Activated naive CD4-positive, alpha-beta T cell treated with anti-CD3 and anti-CD28 coated beads for 36 hours (primary cell): ENCODE results near the gene ZMIZ1. TPM values are rescaled to one million over a fixed set of nuclear protein-coding genes. Genes with fewer than 3 reads are reported as not detected.

ENCODE experiments used
- CTCF ChIA-PET: fragments of 350-600 bp; sonication (Branson Sonifier 250); formaldehyde crosslinking; loops from one replicate; lab custom pipeline; 2021; ENCODE audit warnings: antibody characterized with exemption; lab: Charles Lee
- DNase-seq: peaks from one replicate; pipeline ENCODE4 v3.0.0-alpha.2; 2020
- H3K27ac Mint-ChIP-seq: one replicate; pipeline ENCODE4 v1.8.0; 2021; ENCODE audit warnings: mild to moderate bottlenecking, mixed read lengths
- H3K27me3 Mint-ChIP-seq: one replicate; pipeline ENCODE4 v1.8.0; 2021; ENCODE audit warnings: low read depth, mixed read lengths
- H3K36me3 Mint-ChIP-seq: one replicate; pipeline ENCODE4 v1.8.0; 2021; ENCODE audit warnings: low read depth, mixed read lengths
- H3K4me1 Mint-ChIP-seq: one replicate; pipeline ENCODE4 v1.8.0; 2021; ENCODE audit warnings: low read depth, mixed read lengths
- H3K4me3 Mint-ChIP-seq: one replicate; pipeline ENCODE4 v1.8.0; 2021; ENCODE audit warnings: mild to moderate bottlenecking, moderate library complexity, mixed read lengths
- H3K9me3 Mint-ChIP-seq: one replicate; pipeline ENCODE4 v1.8.0; 2021; ENCODE audit warnings: mixed read lengths
- intact Hi-C: fragments of 100-400 bp; cut with micrococcal nuclease; formaldehyde crosslinking; loops from one replicate; pipeline ENCODE4 v1.15.1; 2023
- total RNA-seq, 2 experiments: library from RNA; stranded (reverse); gene quantifications; one replicate each; pipeline ENCODE4 v1.2.3, GENCODE V29; 2021

Gene ZMIZ1
- total RNA-seq, 2 experiments from 2014 or later, result 15.6 to 18.3 TPM

DNA sequence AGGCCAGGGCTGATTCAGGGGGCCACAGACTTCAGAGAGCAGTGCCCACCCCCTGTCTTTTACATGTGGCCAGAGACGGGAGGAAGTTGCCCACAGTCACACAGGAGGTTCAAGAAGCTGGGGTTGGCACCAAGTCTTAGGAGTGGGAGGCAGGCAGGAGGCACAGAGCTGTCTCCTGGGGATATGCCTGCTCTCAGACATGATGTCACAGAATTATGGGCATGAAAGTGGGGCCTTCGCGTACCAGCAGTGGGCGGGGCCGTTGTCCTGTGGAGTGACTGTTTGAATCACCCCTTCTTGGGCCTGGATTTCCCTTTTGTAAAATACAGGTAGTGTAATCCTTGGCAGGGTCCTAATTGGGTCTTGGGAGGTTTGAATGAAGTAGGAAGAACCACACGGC, 197.3 kb downstream of the ZMIZ1 start:
- Mint-ChIP-seq H3K4me1 (peaks cover 10% of the 10 kb centered on the region), H3K36me3 (no peaks in the 10 kb centered on the region), H3K27me3 (no peaks in the 10 kb centered on the region), H3K4me3 (no peak overlapping the region), H3K9me3 (no peaks in the 10 kb centered on the region), H3K27ac (no peak overlapping the region)
- DNase-seq, result peak; percentile 55
- intact Hi-C loops, result loop anchor here (5.0 kb wide), 1 partner anchor 69 kb away; no protein-coding TSS in a partner anchor
- CTCF ChIA-PET, result no interaction called here

DNA sequence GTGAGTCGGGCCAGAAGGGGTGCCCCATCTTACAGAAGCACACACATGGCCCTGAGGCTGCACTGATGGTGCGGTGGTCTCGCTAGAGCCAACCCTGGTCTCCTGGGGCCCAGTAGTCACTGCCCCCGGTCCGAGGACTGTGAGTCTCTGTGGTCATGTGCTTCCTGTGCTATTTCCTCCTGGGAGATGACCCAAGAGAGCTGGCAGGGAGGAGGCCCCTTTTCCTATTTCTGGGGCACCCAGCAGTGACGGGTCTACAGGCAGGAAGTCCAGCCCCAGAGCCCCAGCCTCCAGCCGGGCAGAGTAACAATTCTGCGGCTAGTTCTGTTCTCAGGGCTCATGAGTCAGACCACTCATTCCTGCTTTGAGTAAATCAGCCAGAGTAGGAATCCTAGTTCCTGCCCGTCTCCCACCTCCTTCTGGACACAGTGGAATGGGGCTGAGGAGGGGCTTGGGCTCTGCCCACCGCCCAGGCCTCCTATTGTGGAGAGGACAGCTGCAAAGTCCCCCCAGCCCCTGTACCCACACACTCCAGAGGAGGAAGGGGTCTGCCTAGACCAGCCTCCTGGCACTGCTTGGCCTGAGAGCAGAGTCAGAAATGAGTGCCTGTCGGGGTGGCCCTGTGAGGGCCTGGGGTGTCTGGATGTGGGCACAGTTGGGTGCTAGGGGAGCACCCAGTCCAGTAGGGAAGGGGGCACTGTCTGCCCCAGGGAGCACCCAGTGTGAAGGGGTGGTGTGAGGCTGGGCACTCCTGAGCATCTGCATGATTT, 198.0 kb downstream of the ZMIZ1 start:
- Mint-ChIP-seq H3K4me1 (peaks cover 10% of the 10 kb centered on the region), H3K4me3 (no peak overlapping the region), H3K27me3 (no peaks in the 10 kb centered on the region), H3K36me3 (no peaks in the 10 kb centered on the region), H3K27ac (no peak overlapping the region), H3K9me3 (no peaks in the 10 kb centered on the region)
- CTCF ChIA-PET, result interaction anchor here (1.0 kb wide), 1 partner anchor 64 kb away, joined by 4 read pairs; no protein-coding TSS in a partner anchor
- intact Hi-C loops, result loop anchor here (5.0 kb wide), 1 partner anchor 69 kb away; no protein-coding TSS in a partner anchor
- no peak for DNase-seq

DNA sequence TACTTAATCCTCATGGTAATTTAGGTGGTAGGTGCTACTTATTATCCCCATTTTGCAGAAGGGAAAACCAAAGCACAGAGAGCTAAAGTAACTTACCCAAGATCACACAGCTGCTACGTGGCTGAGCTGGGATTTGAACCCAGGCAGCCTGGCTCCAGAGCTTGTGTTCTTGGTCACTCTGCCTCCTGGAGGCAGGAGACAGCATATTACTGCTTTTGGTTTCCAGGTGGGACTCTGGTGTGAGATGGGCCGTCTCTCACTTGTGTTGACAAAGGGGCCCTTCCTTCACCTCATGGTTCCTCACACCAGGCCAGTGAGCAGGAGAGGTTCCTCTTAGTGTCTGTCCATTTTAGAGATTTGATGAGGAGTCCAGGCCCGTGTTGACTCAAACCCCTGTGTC, 198.7 kb downstream of the ZMIZ1 start:
- CTCF ChIA-PET, result interaction anchor here (1.0 kb wide), 1 partner anchor 64 kb away, joined by 4 read pairs; no protein-coding TSS in a partner anchor
- Mint-ChIP-seq H3K4me3 (no peak overlapping the region), H3K36me3 (no peaks in the 10 kb centered on the region), H3K27ac (no peak overlapping the region), H3K4me1 (peaks cover 10% of the 10 kb centered on the region), H3K27me3 (no peaks in the 10 kb centered on the region), H3K9me3 (no peaks in the 10 kb centered on the region)
- intact Hi-C loops, result loop anchor here (5.0 kb wide), 1 partner anchor 70 kb away; no protein-coding TSS in a partner anchor
- DNase-seq, result no peak

DNA sequence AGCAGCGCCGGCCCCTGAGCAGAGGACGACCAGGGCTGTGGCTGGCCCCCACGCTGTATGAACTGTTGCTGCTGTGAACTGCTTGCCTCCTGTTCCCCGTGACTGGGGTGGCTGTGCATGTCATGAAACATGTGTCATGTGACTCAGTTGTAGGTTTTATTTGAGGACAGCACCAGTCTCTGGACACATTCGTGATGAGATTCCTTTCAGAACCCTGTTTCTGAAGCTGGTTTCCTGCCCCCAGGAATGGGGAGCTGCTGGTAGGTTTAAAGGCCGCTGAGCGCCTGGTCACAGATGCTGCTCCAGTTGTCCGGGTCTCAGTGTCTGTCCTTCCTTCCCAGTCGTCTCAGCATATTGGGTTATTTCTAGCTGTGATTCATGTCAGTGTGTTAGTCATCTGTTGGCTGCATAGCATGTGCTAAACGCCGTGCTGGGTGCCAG, 199.4 kb downstream of the ZMIZ1 start:
- DNase-seq, result no peak
- Mint-ChIP-seq H3K27me3 (no peaks in the 10 kb centered on the region), H3K4me3 (no peak overlapping the region), H3K27ac (no peak overlapping the region), H3K36me3 (no peaks in the 10 kb centered on the region), H3K9me3 (no peaks in the 10 kb centered on the region), H3K4me1 (peaks cover 10% of the 10 kb centered on the region)
- CTCF ChIA-PET, result interaction anchor here (1.0 kb wide), 1 partner anchor 76 kb away, joined by 4 read pairs; no protein-coding TSS in a partner anchor
- intact Hi-C loops, result loop anchor here (5.0 kb wide), 1 partner anchor 71 kb away; no protein-coding TSS in a partner anchor

DNA sequence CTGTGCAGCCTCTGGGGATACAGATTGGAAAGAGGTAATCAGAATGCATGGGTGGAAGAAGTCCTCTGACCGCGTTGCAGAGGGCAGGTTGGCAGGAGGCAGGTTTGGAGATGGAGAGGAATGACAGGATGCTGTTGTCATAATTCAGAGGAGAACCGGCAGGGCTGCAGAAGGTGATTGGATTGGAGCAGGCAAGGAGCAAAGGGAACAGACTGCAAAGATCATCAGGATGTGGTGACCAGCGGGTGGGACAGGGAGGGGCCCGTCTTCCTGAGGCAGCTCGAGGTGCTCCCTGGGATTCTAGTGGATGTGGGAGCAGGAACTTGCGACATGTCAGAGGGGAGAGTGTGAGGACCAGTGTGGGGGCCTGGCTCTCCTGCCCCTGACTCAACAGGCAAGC, 200.0 kb downstream of the ZMIZ1 start:
- CTCF ChIA-PET, result interaction anchor here (1.0 kb wide), 1 partner anchor 76 kb away, joined by 4 read pairs; no protein-coding TSS in a partner anchor

DNA sequence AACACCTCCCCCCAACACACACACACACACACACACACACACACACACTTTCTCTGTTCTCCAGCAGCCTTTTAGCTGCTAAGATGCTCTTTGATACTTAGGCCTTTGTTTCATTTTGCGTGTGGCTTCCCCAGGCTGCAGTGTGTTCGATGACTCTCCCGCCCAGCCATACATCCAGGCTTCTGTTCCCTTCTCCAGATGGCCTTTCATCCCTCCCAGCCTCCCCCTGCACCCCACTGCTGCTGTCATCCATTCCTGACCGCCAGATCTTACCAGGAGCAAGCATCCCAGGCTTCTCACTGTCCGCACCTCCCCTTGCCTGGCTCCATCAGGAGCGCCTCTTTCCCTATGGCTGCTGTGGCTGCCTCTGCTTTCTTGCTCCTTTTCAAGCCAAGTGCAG, 200.7 kb downstream of the ZMIZ1 start:
- H3K4me1 Mint-ChIP-seq, result peaks cover 10% of the 10 kb centered on the region
- no peaks in the 10 kb centered on the region for H3K9me3 Mint-ChIP-seq
- H3K27me3 Mint-ChIP-seq, result no peaks in the 10 kb centered on the region
- no peak overlapping the region for H3K27ac Mint-ChIP-seq
- intact Hi-C loops, result loop anchor here (5.0 kb wide), 1 partner anchor 72 kb away; no protein-coding TSS in a partner anchor
- DNase-seq, result no peak
- CTCF ChIA-PET, result no interaction called here
- H3K4me3 Mint-ChIP-seq, result no peak overlapping the region
- H3K36me3 Mint-ChIP-seq, result no peaks in the 10 kb centered on the region

More for the DNA sequence above, 200.0 kb downstream of the ZMIZ1 start:
- no peak for DNase-seq
- Mint-ChIP-seq H3K36me3 (no peaks in the 10 kb centered on the region), H3K27ac (no peak overlapping the region), H3K4me3 (no peak overlapping the region), H3K9me3 (no peaks in the 10 kb centered on the region), H3K4me1 (peaks cover 10% of the 10 kb centered on the region), H3K27me3 (no peaks in the 10 kb centered on the region)
- intact Hi-C loops, result loop anchor here (5.0 kb wide), 1 partner anchor 71 kb away; no protein-coding TSS in a partner anchor

DNA sequence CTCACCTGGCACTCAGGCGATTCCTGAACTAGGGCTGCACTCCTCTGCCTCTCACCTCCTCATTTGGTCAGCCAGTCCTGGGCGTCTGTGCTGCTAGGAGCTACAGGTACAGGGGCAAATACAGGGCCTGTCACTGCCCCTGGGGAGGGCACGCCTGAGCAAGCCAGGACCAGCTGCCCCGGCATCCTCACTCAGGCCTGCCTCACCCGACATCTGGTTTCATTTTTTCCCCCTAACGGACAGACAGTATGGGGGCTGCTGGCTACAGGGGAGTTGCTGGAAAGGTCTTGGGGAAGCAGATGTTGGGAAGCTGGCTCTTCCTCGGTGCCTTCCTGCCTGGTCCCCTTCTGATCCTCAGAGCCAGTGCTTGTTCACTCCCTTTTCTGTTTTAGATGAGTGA, 201.2 kb downstream of the ZMIZ1 start:
- intact Hi-C loops, result loop anchor here (5.0 kb wide), 1 partner anchor 73 kb away; no protein-coding TSS in a partner anchor
- CTCF ChIA-PET, result no interaction called here
- H3K4me3 Mint-ChIP-seq, result no peak overlapping the region
- DNase-seq, result no peak
- no peaks in the 10 kb centered on the region for H3K27me3 Mint-ChIP-seq
- peaks cover 10% of the 10 kb centered on the region for H3K4me1 Mint-ChIP-seq
- no peaks in the 10 kb centered on the region for H3K36me3 Mint-ChIP-seq
- no peaks in the 10 kb centered on the region for H3K9me3 Mint-ChIP-seq
- H3K27ac Mint-ChIP-seq, result no peak overlapping the region

DNA sequence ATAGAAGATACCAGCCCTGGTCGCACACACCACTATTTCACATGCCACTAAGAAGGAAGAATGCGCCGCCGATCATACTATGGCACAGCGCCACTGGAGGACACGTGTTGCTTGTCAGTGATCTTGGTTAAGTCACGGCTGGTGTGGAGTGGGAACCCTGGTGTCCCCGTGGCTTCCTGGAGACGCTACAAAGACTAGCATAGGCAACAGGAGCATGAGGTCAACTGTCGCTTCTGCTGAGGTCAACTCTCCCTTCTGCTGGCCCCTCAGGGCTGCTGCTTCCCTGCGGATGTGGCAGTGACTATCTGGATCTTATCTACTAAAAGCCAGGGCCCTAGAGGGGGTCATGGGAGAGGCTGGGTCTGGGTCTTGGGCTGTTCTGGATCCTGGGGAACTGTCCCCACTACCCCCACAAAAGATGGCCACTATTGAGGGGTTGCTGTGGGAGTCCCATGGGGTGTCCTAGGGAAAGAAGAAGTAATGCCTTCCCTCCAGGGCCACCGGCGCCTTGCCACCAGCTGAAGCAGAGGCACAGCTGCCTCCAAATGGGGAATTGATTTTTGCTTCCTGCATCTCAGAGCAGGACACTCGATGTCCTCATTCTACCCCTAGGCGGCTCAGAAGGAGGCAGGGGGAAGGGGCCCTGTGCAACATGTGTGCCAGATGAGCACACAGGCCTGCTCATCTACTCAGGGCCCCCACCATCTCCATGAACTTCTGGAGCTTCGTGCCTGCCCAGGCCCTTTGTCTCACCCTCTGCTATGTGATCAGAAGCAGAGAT, 201.9 kb downstream of the ZMIZ1 start:
- H3K4me1 Mint-ChIP-seq, result peaks cover 10% of the 10 kb centered on the region
- no peaks in the 10 kb centered on the region for H3K27me3 Mint-ChIP-seq
- H3K36me3 Mint-ChIP-seq, result no peaks in the 10 kb centered on the region
- H3K9me3 Mint-ChIP-seq, result no peaks in the 10 kb centered on the region
- no peak overlapping the region for H3K27ac Mint-ChIP-seq
- no peak for DNase-seq
- CTCF ChIA-PET, result no interaction called here
- intact Hi-C loops, result no loop called here
- H3K4me3 Mint-ChIP-seq, result no peak overlapping the region

GRCh38 chr10:79272353-79272752, 203.6 kb downstream of the ZMIZ1 start:
- H3K27me3 Mint-ChIP-seq, result no peaks in the 10 kb centered on the region
- H3K4me3 Mint-ChIP-seq, result no peak overlapping the region
- no peak for DNase-seq
- no peaks in the 10 kb centered on the region for H3K9me3 Mint-ChIP-seq
- intact Hi-C loops, result no loop called here
- H3K36me3 Mint-ChIP-seq, result peaks cover 3% of the 10 kb centered on the region
- H3K27ac Mint-ChIP-seq, result no peak overlapping the region
- CTCF ChIA-PET, result no interaction called here
- H3K4me1 Mint-ChIP-seq, result no peaks in the 10 kb centered on the region

GRCh38 chr10:79273604-79274003, 204.8 kb downstream of the ZMIZ1 start:
- Mint-ChIP-seq H3K4me1 (no peaks in the 10 kb centered on the region), H3K27ac (no peak overlapping the region), H3K4me3 (no peak overlapping the region), H3K36me3 (peaks cover 8% of the 10 kb centered on the region), H3K9me3 (no peaks in the 10 kb centered on the region), H3K27me3 (no peaks in the 10 kb centered on the region)
- intact Hi-C loops, result no loop called here
- no peak for DNase-seq
- CTCF ChIA-PET, result no interaction called here

GRCh38 chr10:79274279-79275104, 205.7 kb downstream of the ZMIZ1 start:
- Mint-ChIP-seq H3K27ac (no peak overlapping the region), H3K9me3 (no peaks in the 10 kb centered on the region), H3K36me3 (peaks cover 11% of the 10 kb centered on the region), H3K4me3 (no peak overlapping the region), H3K4me1 (no peaks in the 10 kb centered on the region), H3K27me3 (no peaks in the 10 kb centered on the region)
- CTCF ChIA-PET, result no interaction called here
- no peak for DNase-seq
- intact Hi-C loops, result no loop called here

DNA sequence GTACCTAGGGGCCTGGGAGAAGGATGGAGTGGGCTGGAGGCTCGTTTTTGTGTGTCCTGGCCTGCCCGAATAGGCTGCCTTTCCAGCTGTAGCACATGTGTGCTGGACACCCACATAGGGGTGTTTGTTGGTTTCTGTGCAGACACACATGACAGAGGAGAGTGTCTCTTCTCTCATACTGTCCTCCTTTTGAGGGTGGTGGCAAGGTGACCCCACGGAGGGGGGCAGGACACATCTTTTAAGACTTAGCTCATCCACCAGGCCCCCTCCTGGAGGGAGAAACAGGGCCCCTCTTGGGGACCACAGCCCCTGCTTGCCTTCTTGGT, 206.3 kb downstream of the ZMIZ1 start:
- H3K27me3 Mint-ChIP-seq, result no peaks in the 10 kb centered on the region
- no peak overlapping the region for H3K4me3 Mint-ChIP-seq
- H3K27ac Mint-ChIP-seq, result no peak overlapping the region
- no peaks in the 10 kb centered on the region for H3K4me1 Mint-ChIP-seq
- H3K9me3 Mint-ChIP-seq, result no peaks in the 10 kb centered on the region
- H3K36me3 Mint-ChIP-seq, result peaks cover 13% of the 10 kb centered on the region
- CTCF ChIA-PET, result no interaction called here
- no peak for DNase-seq
- intact Hi-C loops, result no loop called here
